Dendritic cell treated with granulocyte-macrophage colony-stimulating factor and Interleukin-4, amounts not matched to agents 40 ng/mL and 50 ng/mL, for 4 days (primary cell): ENCODE data around the gene PCDHGA6.
"Not testable (repeated sequence)": the region's sequence is repeated elsewhere in the genome, so short reads cannot be mapped to it uniquely, and the experiment has no call there.

Source experiments
- H3K27ac Mint-ChIP-seq: one replicate; pipeline ENCODE4 v1.8.0; 2022; ENCODE audit warnings: mild to moderate bottlenecking, mixed read lengths
- H3K27me3 Mint-ChIP-seq: one replicate; pipeline ENCODE4 v1.8.0; 2022; ENCODE audit warnings: mild to moderate bottlenecking, mixed read lengths
- H3K36me3 Mint-ChIP-seq: one replicate; pipeline ENCODE4 v1.8.0; 2022; ENCODE audit warnings: low read depth, mixed read lengths
- H3K4me1 Mint-ChIP-seq: one replicate; pipeline ENCODE4 v1.8.0; 2022; ENCODE audit warnings: low read depth, mixed read lengths
- H3K4me3 Mint-ChIP-seq: one replicate; pipeline ENCODE4 v1.8.0; 2022; ENCODE audit warnings: mild to moderate bottlenecking, moderate library complexity, mixed read lengths
- H3K9me3 Mint-ChIP-seq: one replicate; pipeline ENCODE4 v1.8.0; 2022; ENCODE audit warnings: mixed read lengths
- intact Hi-C: fragments of 100-400 bp; cut with micrococcal nuclease; formaldehyde crosslinking; loops from one replicate; pipeline ENCODE4 v1.15.0; 2022

The PCDHGA6 gene

DNA sequence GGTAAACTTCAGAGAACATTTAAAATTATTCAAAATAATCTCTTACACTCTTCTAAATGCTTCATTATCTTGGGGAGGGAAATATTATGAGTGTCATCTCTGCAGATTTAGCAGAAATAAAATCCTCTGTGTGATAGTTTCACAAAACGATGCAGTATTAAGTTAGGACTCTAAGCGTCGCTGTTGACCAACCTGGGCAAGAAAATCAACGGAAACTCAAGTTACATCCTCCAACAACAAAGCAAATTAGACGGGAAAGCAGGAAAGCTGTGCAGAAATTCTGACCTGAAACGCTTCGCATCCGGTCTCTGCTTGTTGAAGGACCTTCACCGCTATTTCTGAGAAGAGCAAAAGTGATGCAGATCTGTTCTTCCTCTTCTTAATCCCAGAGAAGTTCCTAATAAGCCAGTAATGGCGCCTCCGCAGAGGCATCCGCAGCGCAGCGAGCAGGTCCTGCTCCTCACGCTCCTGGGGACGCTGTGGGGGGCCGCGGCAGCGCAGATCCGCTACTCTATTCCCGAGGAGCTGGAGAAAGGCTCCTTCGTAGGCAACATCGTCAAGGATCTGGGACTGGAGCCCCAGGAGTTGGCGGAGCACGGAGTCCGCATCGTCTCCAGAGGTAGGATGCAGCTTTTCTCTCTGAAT is at the start of gene PCDHGA6:
PCDHGA6 (plus strand) TSS at position 219 of the 645 bp plus-strand sequence; CDS start at position 412, 193 bp downstream.
- H3K27ac Mint-ChIP-seq, result no peak within 1 kb of the TSS
- H3K4me1 Mint-ChIP-seq, result peaks cover 10% of the 10 kb centered on the region
- no peak within 1 kb of the TSS for H3K4me3 Mint-ChIP-seq
- peaks cover 70% of the 10 kb centered on the region for H3K27me3 Mint-ChIP-seq
- H3K36me3 Mint-ChIP-seq, result peaks cover 5% of the 10 kb centered on the region
- intact Hi-C loops, result no loop called here
- H3K9me3 Mint-ChIP-seq, result peaks cover 73% of the 10 kb centered on the region

DNA sequence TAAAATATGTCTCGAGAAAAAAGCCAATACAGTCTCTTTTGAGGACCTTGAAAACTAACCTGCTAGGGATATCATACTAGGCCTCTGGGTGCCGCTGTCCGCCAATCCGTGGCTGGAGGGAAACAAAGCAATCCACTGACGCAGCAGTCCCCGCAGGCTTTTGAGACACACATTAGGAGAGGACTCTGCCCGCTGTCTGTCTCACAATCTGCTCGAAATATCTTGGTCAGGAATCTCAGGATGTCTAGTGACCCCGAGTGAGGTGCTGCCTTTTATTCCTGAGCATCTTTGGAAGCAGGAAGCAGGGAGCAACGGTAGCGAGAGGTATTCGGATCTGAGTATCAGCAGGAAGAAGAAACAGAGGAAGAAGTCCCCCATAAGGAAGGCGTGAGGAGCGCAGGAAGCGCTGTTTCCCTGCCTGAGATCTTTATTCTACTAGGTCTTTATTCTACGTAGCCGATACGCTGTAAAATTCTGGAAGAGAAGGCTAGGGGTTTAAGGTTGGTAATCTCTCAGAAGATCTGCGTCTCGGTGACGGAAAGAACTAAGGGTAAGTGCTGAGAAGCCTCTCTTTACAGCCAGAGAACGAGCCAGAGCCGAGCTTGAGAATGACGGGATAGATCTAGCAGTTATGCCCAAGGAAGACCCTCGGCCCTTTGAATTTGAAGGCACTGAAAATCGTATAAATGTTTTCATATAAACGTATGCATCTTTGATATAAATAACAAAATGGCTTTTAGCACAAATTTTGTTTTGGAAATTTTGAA is 47.4 kb upstream of the PCDHGA6 start:
- H3K27me3 Mint-ChIP-seq, result peaks cover 49% of the 10 kb centered on the region
- peak overlapping the region; percentile 65 for H3K4me3 Mint-ChIP-seq
- H3K27ac Mint-ChIP-seq, result no peak overlapping the region
- H3K36me3 Mint-ChIP-seq, result peaks cover 7% of the 10 kb centered on the region
- H3K4me1 Mint-ChIP-seq, result peaks cover 6% of the 10 kb centered on the region
- peaks cover 56% of the 10 kb centered on the region for H3K9me3 Mint-ChIP-seq
- intact Hi-C loops, result loop anchor here (10.0 kb wide), 2 partner anchors 89 to 189 kb away; partner anchors contain the start of genes PCDHGA10 and PCDHGB7

DNA sequence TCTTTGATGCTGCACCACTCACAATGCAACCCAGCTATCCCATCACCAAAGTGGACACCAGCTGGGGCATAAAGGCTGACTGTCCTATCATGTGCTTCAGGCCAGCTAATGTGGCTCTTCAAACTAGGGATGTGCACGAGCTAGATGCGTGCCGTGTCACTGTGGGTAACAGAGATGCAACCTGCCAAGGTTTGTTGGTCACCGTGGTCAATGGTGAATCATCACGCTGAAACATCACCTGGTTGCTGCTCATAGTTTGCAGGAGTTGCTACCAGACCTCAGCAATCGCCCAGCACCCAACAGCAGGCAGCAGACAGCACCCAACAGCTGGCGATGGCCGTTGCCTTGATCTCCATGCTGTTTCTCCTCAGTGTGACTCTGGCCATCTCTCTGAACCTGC is 45.5 kb upstream of the PCDHGA6 start:
- H3K36me3 Mint-ChIP-seq, result no peaks in the 10 kb centered on the region
- no peak overlapping the region for H3K27ac Mint-ChIP-seq
- peaks cover 63% of the 10 kb centered on the region for H3K27me3 Mint-ChIP-seq
- H3K4me3 Mint-ChIP-seq, result no peak overlapping the region
- H3K4me1 Mint-ChIP-seq, result peaks cover 6% of the 10 kb centered on the region
- peaks cover 59% of the 10 kb centered on the region for H3K9me3 Mint-ChIP-seq
- intact Hi-C loops, result loop anchor here (10.0 kb wide), 2 partner anchors 87 to 187 kb away; partner anchors contain the start of genes PCDHGA10 and PCDHGB7

DNA sequence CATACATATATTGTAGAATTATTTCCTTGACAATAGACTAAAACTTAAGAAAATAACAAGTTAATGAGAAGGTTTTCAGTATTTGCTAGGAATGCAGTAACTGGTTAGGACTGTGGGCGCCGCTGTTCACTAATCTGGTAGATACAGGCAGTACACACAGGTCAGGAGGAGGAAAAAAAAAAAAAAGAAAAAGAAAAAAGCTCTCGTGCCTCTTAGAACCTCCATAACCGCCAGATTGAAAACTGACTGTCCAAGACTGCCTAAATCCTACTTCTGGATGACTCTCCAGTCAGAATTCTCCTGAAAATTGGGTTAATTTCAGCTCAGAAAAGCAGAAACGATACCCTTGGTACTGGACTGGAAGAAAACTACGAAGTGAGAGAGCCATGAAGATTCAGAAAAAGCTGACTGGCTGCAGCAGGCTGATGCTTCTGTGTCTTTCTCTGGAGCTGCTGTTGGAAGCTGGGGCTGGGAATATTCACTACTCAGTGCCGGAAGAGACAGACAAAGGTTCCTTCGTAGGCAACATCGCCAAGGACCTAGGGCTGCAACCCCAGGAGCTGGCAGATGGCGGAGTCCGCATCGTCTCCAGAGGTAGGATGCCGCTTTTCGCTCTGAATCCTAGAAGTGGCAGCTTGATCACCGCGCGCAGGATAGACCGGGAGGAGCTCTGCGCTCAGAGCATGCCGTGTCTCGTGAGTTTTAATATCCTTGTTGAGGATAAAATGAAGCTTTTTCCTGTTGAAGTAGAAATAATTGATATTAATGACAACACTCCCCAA is 43.2 kb upstream of the PCDHGA6 start, which contains the start of gene PCDHGA1:
PCDHGA1 (plus strand) TSS at position 216 of the 782 bp plus-strand sequence.
- Mint-ChIP-seq H3K9me3 (peaks cover 68% of the 10 kb centered on the region), H3K27ac (no peak within 1 kb of the TSS), H3K36me3 (no peaks in the 10 kb centered on the region), H3K4me3 (no peak within 1 kb of the TSS), H3K27me3 (peaks cover 79% of the 10 kb centered on the region), H3K4me1 (peaks cover 6% of the 10 kb centered on the region)
- intact Hi-C loops, result no loop called here

DNA sequence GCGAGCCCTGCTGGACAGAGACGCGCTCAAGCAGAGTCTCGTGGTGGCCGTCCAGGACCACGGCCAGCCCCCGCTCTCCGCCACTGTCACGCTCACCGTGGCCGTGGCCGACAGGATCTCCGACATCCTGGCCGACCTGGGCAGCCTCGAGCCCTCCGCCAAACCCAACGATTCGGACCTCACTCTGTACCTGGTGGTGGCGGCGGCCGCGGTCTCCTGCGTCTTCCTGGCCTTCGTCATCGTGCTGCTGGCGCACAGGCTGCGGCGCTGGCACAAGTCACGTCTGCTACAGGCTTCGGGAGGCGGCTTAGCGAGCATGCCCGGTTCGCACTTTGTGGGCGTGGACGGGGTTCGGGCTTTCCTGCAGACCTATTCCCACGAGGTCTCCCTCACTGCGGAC is 41.1 kb upstream of the PCDHGA6 start:
- H3K4me1 Mint-ChIP-seq, H3K27ac Mint-ChIP-seq, intact Hi-C loops, H3K36me3 Mint-ChIP-seq, H3K4me3 Mint-ChIP-seq: not testable (repeated sequence)
- Mint-ChIP-seq H3K27me3 (peaks cover 80% of the 10 kb centered on the region), H3K9me3 (peaks cover 55% of the 10 kb centered on the region)

DNA sequence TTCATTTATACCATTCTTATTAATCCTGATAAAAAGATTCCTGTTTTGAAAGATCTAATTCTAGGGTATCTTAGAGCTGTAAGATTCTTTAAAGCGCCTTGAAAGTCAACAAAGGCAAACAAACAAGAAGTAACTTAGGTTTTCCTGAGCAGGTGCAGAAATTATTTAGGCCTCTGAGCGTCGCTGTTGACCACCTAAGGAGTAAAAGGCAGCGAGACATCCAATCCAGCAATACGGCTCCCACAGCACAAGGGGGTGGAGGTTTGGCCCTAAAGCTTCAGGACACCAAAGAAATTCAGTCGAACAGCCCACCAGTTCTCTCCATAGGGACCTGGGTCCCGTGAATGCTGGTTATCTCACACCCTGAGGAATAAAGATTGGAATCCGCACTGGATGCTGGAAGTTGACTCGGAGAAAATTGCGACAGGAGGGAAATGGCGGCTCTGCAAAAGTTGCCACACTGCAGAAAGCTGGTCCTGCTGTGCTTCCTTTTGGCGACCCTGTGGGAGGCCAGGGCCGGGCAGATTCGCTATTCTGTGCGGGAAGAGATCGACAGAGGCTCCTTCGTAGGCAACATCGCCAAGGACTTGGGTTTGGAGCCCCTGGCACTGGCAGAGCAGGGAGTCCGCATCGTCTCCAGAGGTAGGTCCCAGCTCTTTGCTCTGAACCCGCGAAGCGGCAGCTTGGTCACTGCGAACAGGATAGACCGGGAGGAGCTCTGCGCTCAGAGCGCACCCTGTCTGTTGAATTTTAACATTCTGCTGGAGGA is 35.0 kb upstream of the PCDHGA6 start, which contains the start of gene PCDHGA2:
PCDHGA2 (plus strand) TSS at position 223 of the 769 bp plus-strand sequence.
- peaks cover 72% of the 10 kb centered on the region for H3K27me3 Mint-ChIP-seq
- peaks cover 68% of the 10 kb centered on the region for H3K9me3 Mint-ChIP-seq
- no peaks in the 10 kb centered on the region for H3K36me3 Mint-ChIP-seq
- H3K4me3 Mint-ChIP-seq, result no peak within 1 kb of the TSS
- no peaks in the 10 kb centered on the region for H3K4me1 Mint-ChIP-seq
- H3K27ac Mint-ChIP-seq, result no peak within 1 kb of the TSS
- intact Hi-C loops, result no loop called here

DNA sequence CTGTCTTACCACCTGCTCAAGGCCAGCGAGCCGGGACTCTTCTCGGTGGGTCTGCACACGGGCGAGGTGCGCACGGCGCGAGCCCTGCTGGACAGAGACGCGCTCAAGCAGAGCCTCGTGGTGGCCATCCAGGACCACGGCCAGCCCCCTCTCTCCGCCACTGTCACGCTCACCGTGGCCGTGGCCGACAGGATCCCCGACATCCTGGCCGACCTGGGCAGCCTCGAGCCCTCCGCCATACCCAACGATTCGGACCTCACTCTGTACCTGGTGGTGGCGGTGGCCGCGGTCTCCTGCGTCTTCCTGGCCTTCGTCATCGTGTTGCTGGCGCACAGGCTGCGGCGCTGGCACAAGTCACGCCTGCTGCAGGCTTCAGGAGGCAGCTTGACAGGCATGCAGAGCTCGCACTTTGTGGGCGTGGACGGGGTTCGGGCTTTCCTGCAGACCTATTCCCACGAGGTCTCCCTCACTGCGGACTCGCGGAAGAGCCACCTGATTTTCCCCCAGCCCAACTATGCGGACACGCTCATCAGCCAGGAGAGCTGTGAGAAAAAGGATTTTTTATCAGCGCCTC is 32.8 kb upstream of the PCDHGA6 start:
- peaks cover 76% of the 10 kb centered on the region for H3K27me3 Mint-ChIP-seq
- H3K36me3 Mint-ChIP-seq, H3K4me1 Mint-ChIP-seq, intact Hi-C loops, H3K27ac Mint-ChIP-seq, H3K4me3 Mint-ChIP-seq: not testable (repeated sequence)
- peaks cover 69% of the 10 kb centered on the region for H3K9me3 Mint-ChIP-seq

DNA sequence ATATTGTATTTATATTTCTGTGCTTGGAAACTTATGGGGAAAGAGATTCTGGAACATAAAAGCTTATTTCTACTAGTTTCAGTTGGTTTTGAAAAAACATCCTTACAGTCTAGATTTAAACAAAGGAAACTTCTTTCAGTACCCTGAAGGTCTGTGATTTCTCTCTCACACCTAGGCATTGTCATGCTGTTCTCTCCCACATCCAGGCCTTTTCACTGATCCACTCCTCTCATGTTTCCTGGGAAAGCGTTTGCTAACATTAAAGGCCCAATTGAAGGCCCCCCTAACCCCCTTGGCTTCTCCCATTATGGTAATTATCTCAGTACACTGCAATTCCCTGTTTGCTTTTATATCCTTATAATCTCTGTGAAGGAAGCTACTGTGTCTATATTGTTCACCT is 30.9 kb upstream of the PCDHGA6 start:
- H3K27me3 Mint-ChIP-seq, result peaks cover 71% of the 10 kb centered on the region
- intact Hi-C loops, result no loop called here

DNA sequence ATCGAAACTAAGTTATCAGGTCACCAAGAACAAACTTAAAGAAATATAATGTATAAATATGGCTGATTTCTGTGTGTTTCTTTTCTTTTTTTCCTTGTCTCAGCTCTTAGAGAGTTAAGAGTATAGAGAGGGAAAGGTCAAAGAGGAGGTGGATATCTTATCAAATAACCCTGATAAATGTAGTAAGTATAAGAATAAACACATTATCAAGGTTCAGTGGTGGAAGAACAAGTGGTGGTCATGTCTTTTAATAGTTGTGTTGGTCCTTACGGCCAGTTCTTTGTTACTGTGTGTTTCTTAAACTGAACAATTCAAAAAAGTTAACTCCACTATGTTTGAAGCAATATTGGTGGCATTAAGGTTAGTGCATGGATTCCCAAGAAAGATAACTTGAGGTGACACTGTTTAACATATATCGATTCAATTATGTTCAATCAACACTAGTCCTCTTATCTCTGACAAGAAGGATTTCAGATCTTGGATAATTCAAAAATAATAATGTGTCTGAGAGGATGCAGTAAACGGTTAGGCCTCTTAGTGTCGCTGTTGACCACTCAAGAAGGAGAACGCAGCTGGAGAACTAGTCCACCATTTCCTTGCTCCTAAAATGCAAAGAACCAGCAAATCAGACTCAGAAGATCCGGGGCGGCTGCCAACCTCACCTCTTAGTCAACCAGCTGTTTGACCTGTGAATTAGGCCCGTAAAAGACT is 30.3 kb upstream of the PCDHGA6 start, which contains the start of gene PCDHGA3:
PCDHGA3 (plus strand) TSS at position 588 of the 711 bp plus-strand sequence. CDS start 205 bp downstream, outside the sequence.
- H3K4me3 Mint-ChIP-seq, result no peak within 1 kb of the TSS
- H3K36me3 Mint-ChIP-seq, result peaks cover 5% of the 10 kb centered on the region
- peaks cover 67% of the 10 kb centered on the region for H3K27me3 Mint-ChIP-seq
- no peak within 1 kb of the TSS for H3K27ac Mint-ChIP-seq
- no peaks in the 10 kb centered on the region for H3K4me1 Mint-ChIP-seq
- peaks cover 75% of the 10 kb centered on the region for H3K9me3 Mint-ChIP-seq
- intact Hi-C loops, result no loop called here

More for the DNA sequence above, 30.9 kb upstream of the PCDHGA6 start:
- peaks cover 81% of the 10 kb centered on the region for H3K9me3 Mint-ChIP-seq
- H3K36me3 Mint-ChIP-seq, result peaks cover 5% of the 10 kb centered on the region
- H3K27ac Mint-ChIP-seq, result no peak overlapping the region
- no peaks in the 10 kb centered on the region for H3K4me1 Mint-ChIP-seq
- H3K4me3 Mint-ChIP-seq, result no peak overlapping the region

DNA sequence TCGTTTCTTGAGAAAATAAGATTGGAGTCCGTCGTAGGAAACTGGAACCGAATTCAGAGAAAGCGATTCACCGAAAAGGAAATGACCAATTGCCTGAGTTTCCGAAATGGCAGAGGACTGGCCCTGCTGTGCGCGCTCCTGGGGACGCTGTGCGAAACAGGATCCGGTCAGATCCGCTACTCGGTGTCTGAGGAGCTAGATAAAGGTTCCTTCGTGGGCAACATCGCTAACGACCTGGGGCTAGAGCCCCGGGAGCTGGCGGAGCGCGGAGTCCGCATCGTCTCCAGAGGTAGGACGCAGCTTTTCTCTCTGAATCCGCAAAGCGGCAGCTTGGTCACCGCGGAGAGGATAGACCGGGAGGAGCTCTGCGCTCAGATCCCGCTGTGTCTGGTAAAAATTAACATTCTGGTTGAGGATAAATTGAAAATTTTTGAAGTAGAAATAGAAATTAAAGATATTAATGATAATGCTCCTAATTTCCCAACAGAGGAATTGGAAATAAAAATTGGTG is 29.7 kb upstream of the PCDHGA6 start:
- Mint-ChIP-seq H3K9me3 (peaks cover 69% of the 10 kb centered on the region), H3K27ac (no peak overlapping the region), H3K4me1 (no peaks in the 10 kb centered on the region), H3K4me3 (no peak overlapping the region), H3K27me3 (peaks cover 63% of the 10 kb centered on the region), H3K36me3 (peaks cover 5% of the 10 kb centered on the region)
- intact Hi-C loops, result no loop called here

DNA sequence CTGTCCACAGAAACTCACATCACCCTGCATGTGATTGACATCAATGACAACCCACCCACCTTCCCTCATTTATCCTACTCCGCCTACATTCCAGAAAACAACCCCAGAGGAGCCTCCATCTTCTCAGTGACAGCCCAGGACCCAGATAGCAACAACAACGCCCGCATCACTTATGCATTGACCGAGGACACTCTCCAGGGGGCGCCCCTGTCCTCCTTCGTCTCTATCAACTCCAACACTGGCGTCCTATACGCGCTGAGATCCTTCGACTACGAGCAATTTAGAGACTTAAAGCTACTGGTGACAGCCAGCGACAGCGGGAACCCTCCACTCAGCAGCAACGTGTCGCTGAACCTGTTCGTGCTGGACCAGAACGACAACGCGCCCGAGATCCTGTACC is 28.4 kb upstream of the PCDHGA6 start:
- H3K36me3 Mint-ChIP-seq, result peaks cover 5% of the 10 kb centered on the region
- peaks cover 58% of the 10 kb centered on the region for H3K27me3 Mint-ChIP-seq

DNA sequence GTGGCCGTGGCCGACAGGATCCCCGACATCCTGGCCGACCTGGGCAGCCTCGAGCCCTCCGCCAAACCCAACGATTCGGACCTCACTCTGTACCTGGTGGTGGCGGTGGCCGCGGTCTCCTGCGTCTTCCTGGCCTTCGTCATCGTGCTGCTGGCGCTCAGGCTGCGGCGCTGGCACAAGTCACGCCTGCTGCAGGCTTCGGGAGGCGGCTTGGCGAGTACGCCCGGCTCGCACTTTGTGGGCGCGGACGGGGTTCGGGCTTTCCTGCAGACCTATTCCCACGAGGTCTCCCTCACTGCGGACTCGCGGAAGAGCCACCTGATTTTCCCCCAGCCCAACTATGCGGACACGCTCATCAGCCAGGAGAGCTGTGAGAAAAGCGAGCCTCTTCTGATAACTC is 27.7 kb upstream of the PCDHGA6 start:
- H3K36me3 Mint-ChIP-seq, H3K4me3 Mint-ChIP-seq, intact Hi-C loops, H3K4me1 Mint-ChIP-seq, H3K27ac Mint-ChIP-seq: not testable (repeated sequence)
- H3K27me3 Mint-ChIP-seq, result peaks cover 58% of the 10 kb centered on the region
- peaks cover 66% of the 10 kb centered on the region for H3K9me3 Mint-ChIP-seq

More for the DNA sequence above, 28.4 kb upstream of the PCDHGA6 start:
- Mint-ChIP-seq H3K4me1 (no peaks in the 10 kb centered on the region), H3K27ac (no peak overlapping the region), H3K4me3 (no peak overlapping the region), H3K9me3 (peaks cover 66% of the 10 kb centered on the region)
- intact Hi-C loops, result no loop called here
